G401 (cell line): ENCODE data around the gene AGAP5. TPM values are rescaled to one million over a fixed set of nuclear protein-coding genes. Genes with fewer than 3 reads are reported as not detected.
A peak's percentile ranks its signal among the peaks of the same experiment; 100 is the strongest.

Source experiments
- DNase-seq: peaks from one replicate; pipeline ENCODE4 v3.0.0-alpha.2; 2015; ENCODE audit warnings: low spot score
- in situ Hi-C: cut with HindIII; loops from 2 replicates; pipeline ENCODE4 v1.10.0; 2016; ENCODE audit warnings: low sequenced_read_pairs, mixed read lengths
- total RNA-seq: library from RNA; depleted of rRNA; stranded (reverse); fragments of >200 nt; shearing (Covaris generic); gene quantifications from 2 replicates; pipeline ENCODE4 v1.2.3, GENCODE V29; 2014; rRNA removed

The AGAP5 gene
- total RNA-seq, 1 experiment from 2014 or later = 1.5 TPM

- in situ Hi-C loops = no loop called here
- DNase-seq = no peak
These were observed 54.5 kb downstream of the AGAP5 start for GRCh38 chr10:73643362-73643761.

GRCh38 chr10:73641328-73642060, 56.4 kb downstream of the AGAP5 start, which contains the start of gene MYOZ1:
MYOZ1 (minus strand) TSS chr10:73641474; CDS start chr10:73640017, 1,457 bp downstream.
- in situ Hi-C loops = no loop called here
- DNase-seq = no peak

- in situ Hi-C loops = no loop called here
- DNase-seq = no peak
These were observed 58.6 kb downstream of the AGAP5 start for GRCh38 chr10:73639286-73639685.

GRCh38 chr10:73635781-73636180, 62.1 kb downstream of the AGAP5 start:
- no peak for DNase-seq

GRCh38 chr10:73634421-73634820, 63.5 kb downstream of the AGAP5 start:
- in situ Hi-C loops = no loop called here
- no peak for DNase-seq

More at GRCh38 chr10:73635781-73636180, 62.1 kb downstream of the AGAP5 start:
- in situ Hi-C loops = no loop called here

- DNase-seq = no peak
- in situ Hi-C loops = no loop called here
These were observed 68.7 kb downstream of the AGAP5 start for GRCh38 chr10:73629165-73629564.

GRCh38 chr10:73628405-73628804, 69.5 kb downstream of the AGAP5 start:
- in situ Hi-C loops = no loop called here
- no peak for DNase-seq

GRCh38 chr10:73627300-73627699, 70.6 kb downstream of the AGAP5 start:
- in situ Hi-C loops = no loop called here
- no peak for DNase-seq

GRCh38 chr10:73625884-73626752, 71.8 kb downstream of the AGAP5 start:
- in situ Hi-C loops = no loop called here

GRCh38 chr10:73625004-73625883, 72.7 kb downstream of the AGAP5 start:
- in situ Hi-C loops = no loop called here
- DNase-seq = peak; percentile 54

More at GRCh38 chr10:73625884-73626752, 71.8 kb downstream of the AGAP5 start:
- DNase-seq = peak; percentile 95

Other genes with a start within 250 kb of the AGAP5 start
- gene PPP3CB, start 202.1 kb downstream of the AGAP5 start, total RNA-seq = 6.6 and 7.8 TPM in 2 replicates
- 13.0 and 23.2 TPM in 2 replicates for gene USP54, start 106.8 kb downstream of the AGAP5 start, total RNA-seq
- gene MYOZ1, start 56.6 kb downstream of the AGAP5 start, total RNA-seq = 1.2 TPM in 1 of 2 replicates, not detected in the other
- not detected in 2 replicates for gene SYNPO2L, start 42.1 kb downstream of the AGAP5 start, total RNA-seq
- gene SEC24C, start 46.3 kb upstream of the AGAP5 start, total RNA-seq = 49.0 and 54.4 TPM in 2 replicates
- 65.5 and 76.8 TPM in 2 replicates for gene CHCHD1, start 83.9 kb upstream of the AGAP5 start, total RNA-seq
- 22.8 and 30.6 TPM in 2 replicates for gene ZSWIM8, start 87.5 kb upstream of the AGAP5 start, total RNA-seq
- 3.7 and 6.9 TPM in 2 replicates for gene NDST2, start 113.5 kb upstream of the AGAP5 start, total RNA-seq
- 9.0 and 11.8 TPM in 2 replicates for gene CAMK2G, start 176.4 kb upstream of the AGAP5 start, total RNA-seq
- gene PLAU, start 213.0 kb upstream of the AGAP5 start, total RNA-seq = 124 and 143 TPM in 2 replicates